SIG-M5 (cell line): ENCODE results near the gene PCBP4.
"Not testable (repeated sequence)": the region's sequence is repeated elsewhere in the genome, so short reads cannot be mapped to it uniquely, and the experiment has no call there.

Experiments used
- DNase-seq: peaks from one replicate; lab custom pipeline; 2025; lab: John Stamatoyannopoulos, UW

Gene PCBP4

GRCh38 chr3:51938780-51939425 lies 28.4 kb downstream of the PCBP4 start:
- no peak for DNase-seq

GRCh38 chr3:51937611-51938450 lies 29.4 kb downstream of the PCBP4 start:
- no peak for DNase-seq

- DNase-seq: no peak
Observed at GRCh38 chr3:51937014-51937413, 30.2 kb downstream of the PCBP4 start.

GRCh38 chr3:51935886-51936755 lies 31.1 kb downstream of the PCBP4 start:
- no peak for DNase-seq

- no peak for DNase-seq
Observed at GRCh38 chr3:51934991-51935885, 32.0 kb downstream of the PCBP4 start.

- no peak for DNase-seq
Observed at GRCh38 chr3:51934139-51934850, 33.0 kb downstream of the PCBP4 start.

- no peak for DNase-seq
Observed at GRCh38 chr3:51933471-51934138, 33.6 kb downstream of the PCBP4 start.

GRCh38 chr3:51932471-51933370 lies 34.5 kb downstream of the PCBP4 start:
- no peak for DNase-seq

GRCh38 chr3:51931756-51932155 lies 35.5 kb downstream of the PCBP4 start:
- no peak for DNase-seq

GRCh38 chr3:51930439-51930838 lies 36.8 kb downstream of the PCBP4 start:
- no peak for DNase-seq

- DNase-seq: no peak
Observed at GRCh38 chr3:51929420-51930003, 37.7 kb downstream of the PCBP4 start.

- not testable (repeated sequence) for DNase-seq
Observed at GRCh38 chr3:51928981-51929380, 38.3 kb downstream of the PCBP4 start.

GRCh38 chr3:51928438-51928837 lies 38.8 kb downstream of the PCBP4 start:
- no peak for DNase-seq

- no peak for DNase-seq
Observed at GRCh38 chr3:51927061-51927977, 39.9 kb downstream of the PCBP4 start.

GRCh38 chr3:51921081-51921578 lies 46.1 kb downstream of the PCBP4 start:
- no peak for DNase-seq

GRCh38 chr3:51916418-51916817 lies 50.8 kb downstream of the PCBP4 start:
- DNase-seq: no peak

- DNase-seq: no peak
Observed at GRCh38 chr3:51908026-51908425, 59.2 kb downstream of the PCBP4 start.
